Measurements from ENCODE around the gene ENPP6. TPM values are rescaled to one million over a fixed set of nuclear protein-coding genes. Genes with fewer than 3 reads are reported as not detected.

Gene ENPP6
- total and polyA plus RNA-seq, 2 of the 13 experiments (the other 11 are each of a cell fraction or from before 2014, with no cell fraction given): not detected

DNA sequence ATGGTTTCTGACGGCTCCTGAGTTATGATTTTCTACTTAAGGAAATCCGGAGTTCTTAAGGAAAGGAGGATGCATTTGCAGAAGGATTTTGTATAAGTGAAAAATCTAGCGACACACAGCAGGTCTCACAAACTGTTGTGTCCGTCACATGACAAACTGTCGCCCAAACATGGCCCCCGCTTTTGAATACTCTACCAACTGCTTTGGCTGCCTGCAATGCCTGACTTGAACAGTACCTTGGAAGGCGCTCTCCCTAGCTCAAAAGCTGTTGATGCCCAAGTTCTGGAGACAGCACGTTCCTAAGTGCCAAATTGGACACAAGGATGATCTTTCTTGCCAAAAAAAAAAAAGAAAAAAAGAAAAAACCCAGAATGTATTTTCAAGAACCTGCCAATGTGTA is 103.2 kb downstream of the ENPP6 start (continued):
- TF ChIP-seq ZNF660 (CRISPR knock-in tag; IDR thresholded peaks at IDR 0.05; ENCODE audit: borderline replicate concordance, low read depth) (no peak), DNMT1 (CRISPR knock-in tag; IDR thresholded peaks at IDR 0.05) (no peak), CHD4 (IDR thresholded peaks at IDR 0.05; ENCODE audit: borderline replicate concordance, low read length) (no peak), MYC (CRISPR knock-in tag; IDR thresholded peaks at IDR 0.05; ENCODE audit: borderline replicate concordance) (no peak), AFF4 (CRISPR knock-in tag; IDR thresholded peaks at IDR 0.05) (no peak), KLF9 (CRISPR knock-in tag; IDR thresholded peaks at IDR 0.05; ENCODE audit: low read depth) (no peak), ZNF558 (CRISPR knock-in tag; IDR thresholded peaks at IDR 0.05; ENCODE audit: borderline replicate concordance) (no peak), ZNF703 (CRISPR knock-in tag; IDR thresholded peaks at IDR 0.05; ENCODE audit: borderline replicate concordance) (no peak)

GRCh38 chr4:184112006-184112550 is 105.6 kb downstream of the ENPP6 start:
- ChIA-PET POLR2A (no interaction called here), CTCF (ENCODE audit: low intra/inter-chr PET ratio, low total read pairs) (no interaction called here)
- Histone ChIP-seq H2AFZ (ENCODE audit: low read length) (no peak overlapping the region), H3K79me2 (ENCODE audit: insufficient read depth, low read length) (no peaks in the 10 kb centered on the region), H4K20me1 (ENCODE audit: insufficient read depth, low read length) (no peaks in the 10 kb centered on the region), H3K9ac (ENCODE audit: insufficient read depth, low read depth, low read length) (no peak overlapping the region), H3K4me1 (ENCODE audit: insufficient read depth, low read length) (no peaks in the 10 kb centered on the region; the same call in 1 of the 2 replicates), H3K4me2 (ENCODE audit: low read depth, low read length) (no peak overlapping the region), H3K4me3 (replicated peaks in 1 of 3; ENCODE audit: insufficient read depth in 1 of 3, low read depth in 2 of 3, low read length in 3 of 3) (no peak overlapping the region), H3K36me3 (replicated peaks in 1 of 2; ENCODE audit: control insufficient read depth in 1 of 2, insufficient read depth in 2 of 2, low read length in 2 of 2) (no peaks in the 10 kb centered on the region), H3K9me3 (ENCODE audit: low read length) (no peaks in the 10 kb centered on the region), H3K27ac (ENCODE audit: extremely low read length, insufficient read depth, low read length) (no peak overlapping the region), H3K27me3 (ENCODE audit: control insufficient read depth in 1 of 2, insufficient read depth in 2 of 2, low read length in 2 of 2) (no peaks in the 10 kb centered on the region; a peak in 1 of 5 replicates)
- no TSS peak for BruUV-seq (replicated peaks)
- 66% methylated on average over 13 of the region's 13 CpGs for WGBS (ENCODE audit: low lambda C conversion rate)
- intact Hi-C loops (cut with micrococcal nuclease; ENCODE audit: unreplicated experiment): no loop called here
- DNase-seq (ENCODE audit: low spot score): no peak
- FAIRE-seq: no peak
- in situ Hi-C loops (cut with HindIII; ENCODE audit: extremely low pct_ligation_motif_present, low pct_unique_long_range_greater_than_20kb): no loop called here
- no peak for ATAC-seq
- TF ChIP-seq HIVEP1 (CRISPR knock-in tag; IDR thresholded peaks at IDR 0.05) (no peak), ZNF335 (CRISPR knock-in tag; IDR thresholded peaks at IDR 0.05) (no peak), ZNF142 (CRISPR knock-in tag; IDR thresholded peaks at IDR 0.05) (no peak), ISL2 (CRISPR knock-in tag; IDR thresholded peaks at IDR 0.05) (no peak), HNRNPK (IDR thresholded peaks at IDR 0.05; ENCODE audit: low read depth, low read length, poor library complexity, severe bottlenecking) (no peak)
- TF ChIP-seq, protein P1, sequence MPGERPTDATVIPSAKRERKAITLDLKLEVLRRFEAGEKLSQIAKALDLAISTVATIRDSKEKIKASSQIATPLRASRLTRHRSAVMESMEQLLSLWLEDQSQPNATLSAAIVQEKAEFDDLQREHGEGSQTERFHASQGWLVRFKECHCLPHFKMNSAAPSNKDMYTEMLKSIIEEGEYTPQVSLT (CRISPR knock-in tag; IDR thresholded peaks at IDR 0.05; ENCODE audit: borderline replicate concordance, low read depth): no peak

Measured in HepG2 (cell line).